HG02884 (cell line): ENCODE results near the gene KCNC1.
A peak's percentile ranks its signal among the peaks of the same experiment; 100 is the strongest.

Experiments used
- ATAC-seq: cut with Tn5 transposase; IDR thresholded peaks from one replicate; pipeline ENCODE4 v1.9.1; 2021; ENCODE audit warnings: mild to moderate bottlenecking, moderate library complexity; ENCODE audit not compliant: unreplicated experiment

KCNC1 gene

DNA sequence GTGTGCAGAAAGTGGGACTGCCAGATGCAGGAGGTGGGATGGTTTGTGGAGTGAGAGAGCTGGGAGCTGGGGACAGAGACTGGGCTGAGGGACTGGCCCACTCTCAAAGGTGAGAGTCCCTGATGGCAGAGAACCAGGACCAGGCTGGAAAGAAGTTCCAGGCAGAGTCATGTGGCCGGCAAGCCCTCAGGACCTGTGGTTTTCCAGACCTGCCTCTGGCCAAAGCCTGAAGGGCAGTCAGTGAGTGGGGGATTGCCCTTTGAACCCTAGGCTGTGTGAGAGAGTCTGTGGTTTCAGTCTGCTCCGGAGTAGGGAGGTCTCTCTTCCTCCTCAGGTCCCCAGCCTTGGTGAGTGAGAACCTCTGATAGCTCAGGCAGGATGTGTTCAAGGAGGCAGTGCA is 17.0 kb downstream of the KCNC1 start:
- no peak for ATAC-seq

GRCh38 chr11:17752144-17752543 is 17.6 kb downstream of the KCNC1 start:
- no peak for ATAC-seq

GRCh38 chr11:17753153-17753552 is 18.6 kb downstream of the KCNC1 start:
- ATAC-seq, result no peak

GRCh38 chr11:17753641-17754040 is 19.1 kb downstream of the KCNC1 start:
- no peak for ATAC-seq

GRCh38 chr11:17755891-17756290 is 21.3 kb downstream of the KCNC1 start:
- no peak for ATAC-seq

DNA sequence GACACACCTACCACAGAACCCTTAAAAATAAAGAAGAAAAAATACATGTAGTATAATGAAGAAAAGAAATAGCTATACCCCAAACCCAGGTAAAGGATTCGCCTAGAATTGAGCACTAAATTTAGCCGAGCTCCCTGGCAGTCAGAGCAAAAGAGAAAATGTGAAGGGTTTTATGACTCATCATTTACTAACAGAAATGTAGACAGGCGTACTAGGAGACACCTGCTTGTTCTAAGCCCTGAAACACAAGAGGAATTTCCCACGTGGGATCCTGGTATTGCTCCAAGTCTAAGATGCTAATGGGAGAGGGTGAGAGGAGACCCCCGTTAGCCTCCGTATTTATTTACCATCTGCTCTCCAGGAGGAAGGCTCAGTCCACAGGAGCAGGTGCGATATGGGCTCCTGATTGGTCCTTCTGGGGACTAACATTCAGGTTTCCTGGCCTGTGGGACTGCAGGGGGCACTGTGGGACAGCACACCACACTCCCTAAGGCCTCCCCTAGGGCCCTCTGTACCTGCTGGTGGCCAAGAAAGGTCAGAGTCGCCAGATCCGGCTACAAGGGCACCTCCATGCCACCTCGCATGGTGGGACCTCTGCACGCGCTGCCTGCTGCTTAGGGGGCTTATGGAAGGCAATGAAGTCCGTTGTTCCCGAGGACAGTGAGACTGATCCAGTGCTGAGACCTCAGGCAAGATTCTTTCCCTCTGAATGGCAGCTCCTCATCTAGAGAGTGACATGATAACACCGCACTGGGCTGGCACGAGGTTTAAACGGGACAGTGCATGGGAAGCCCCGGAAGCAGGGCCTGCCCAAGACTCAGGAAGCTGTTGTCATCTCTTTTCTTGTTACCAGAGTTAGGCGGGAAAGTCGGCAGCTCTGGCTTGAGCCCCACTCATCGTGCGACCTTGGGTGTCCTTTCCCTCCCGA is 25.8 kb downstream of the KCNC1 start:
- ATAC-seq, result peak; percentile 77

DNA sequence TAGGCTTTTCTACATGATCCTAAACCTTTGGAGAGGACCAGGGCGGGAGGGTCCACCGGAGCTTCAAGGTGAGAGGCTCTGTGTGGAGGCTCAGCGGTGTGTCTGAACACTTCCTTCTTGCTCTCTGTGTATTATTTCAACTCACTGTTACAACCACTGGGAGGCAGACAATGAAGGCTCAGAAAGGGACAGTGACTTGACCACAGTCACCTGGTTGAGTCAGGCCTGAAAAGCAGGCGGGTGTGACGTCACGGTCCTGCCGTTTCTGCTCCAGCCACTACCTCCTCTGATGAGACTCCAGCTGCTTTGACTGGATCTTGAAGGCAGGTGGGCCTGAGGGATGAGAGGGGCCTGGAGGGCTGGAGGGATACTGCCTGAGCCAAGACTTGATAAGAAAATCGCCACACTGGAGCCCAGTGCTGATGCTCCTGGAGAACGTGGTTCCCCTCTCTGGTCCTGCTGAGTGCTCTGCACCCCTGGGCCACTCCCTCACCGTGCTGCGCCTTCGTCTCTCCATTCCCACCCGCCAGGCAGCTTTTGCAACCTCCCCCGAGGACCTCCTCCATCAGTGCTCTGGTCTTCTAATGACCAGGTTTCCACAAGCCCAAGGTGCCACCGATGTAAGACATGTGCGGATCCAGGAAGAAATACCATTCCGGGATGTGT is 27.9 kb downstream of the KCNC1 start:
- ATAC-seq, result no peak

DNA sequence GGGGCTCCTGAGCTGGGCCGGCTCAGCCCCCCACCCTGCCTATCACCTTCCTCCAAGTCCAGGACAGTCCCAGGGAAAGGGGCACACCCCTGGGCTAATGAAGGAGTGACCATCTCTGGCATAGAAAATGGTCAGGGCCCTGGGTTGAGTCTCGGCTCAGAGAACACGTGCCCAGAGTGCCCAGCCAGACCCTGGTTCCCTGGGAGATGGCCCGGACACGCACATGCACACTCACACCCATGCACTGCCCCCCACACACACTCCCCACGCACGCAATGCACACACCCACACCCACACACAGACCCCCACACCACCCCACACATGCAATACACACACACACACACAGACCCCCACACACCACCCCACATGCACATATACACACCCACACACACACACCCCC is 28.7 kb downstream of the KCNC1 start:
- no peak for ATAC-seq

DNA sequence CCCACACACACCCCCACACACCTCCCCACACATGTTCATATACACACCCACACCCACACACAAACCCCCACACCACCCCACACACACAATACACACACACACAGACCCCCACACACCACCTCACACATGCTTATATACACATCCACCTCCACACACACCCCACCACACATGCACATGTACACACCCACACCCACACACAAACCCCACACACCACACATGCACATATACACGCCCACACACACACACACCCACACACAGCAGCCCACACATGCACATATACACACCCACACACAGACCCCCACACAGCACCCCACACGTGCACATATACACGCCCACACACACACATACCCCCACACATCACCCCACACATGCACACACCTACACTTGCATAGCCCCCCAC is 29.1 kb downstream of the KCNC1 start:
- no peak for ATAC-seq

DNA sequence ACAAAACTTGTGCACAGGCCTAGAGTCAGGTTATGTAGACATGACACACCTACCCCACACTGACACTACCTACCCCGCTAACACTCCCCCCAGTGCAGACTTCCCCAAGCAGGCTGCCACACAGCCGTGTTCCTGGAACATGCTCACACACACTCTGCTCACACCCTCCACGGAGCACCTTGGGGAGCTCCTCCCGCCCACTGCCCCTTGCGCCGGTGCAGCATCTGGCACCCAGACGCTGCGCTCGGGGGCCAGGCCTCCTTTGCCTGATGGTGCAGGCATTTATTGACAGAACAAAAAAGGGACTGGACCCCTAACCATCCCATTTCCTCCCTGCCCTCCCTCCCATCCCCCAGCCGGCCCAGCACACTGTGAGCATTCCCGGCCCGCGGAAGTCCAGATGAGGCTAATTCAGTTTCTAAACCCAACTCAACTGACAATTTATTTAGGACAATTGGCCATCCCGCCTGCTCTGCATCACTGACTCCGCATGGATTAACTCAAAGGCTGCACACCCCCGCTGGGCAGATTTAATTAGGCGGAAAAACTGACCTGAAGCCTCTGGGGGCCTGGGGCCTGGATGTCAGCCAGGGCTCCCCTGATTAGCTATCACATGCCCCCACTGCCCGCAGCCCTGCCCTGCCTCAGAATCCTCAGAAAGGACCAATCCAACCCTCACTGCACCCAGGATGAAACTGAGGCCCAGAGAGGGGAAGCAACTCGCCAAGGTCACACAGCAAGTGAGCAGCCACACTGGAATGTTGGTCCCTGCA is 30.1 kb downstream of the KCNC1 start:
- no peak for ATAC-seq

- ATAC-seq, result no peak
Measured at GRCh38 chr11:17765356-17766072, 30.9 kb downstream of the KCNC1 start.

DNA sequence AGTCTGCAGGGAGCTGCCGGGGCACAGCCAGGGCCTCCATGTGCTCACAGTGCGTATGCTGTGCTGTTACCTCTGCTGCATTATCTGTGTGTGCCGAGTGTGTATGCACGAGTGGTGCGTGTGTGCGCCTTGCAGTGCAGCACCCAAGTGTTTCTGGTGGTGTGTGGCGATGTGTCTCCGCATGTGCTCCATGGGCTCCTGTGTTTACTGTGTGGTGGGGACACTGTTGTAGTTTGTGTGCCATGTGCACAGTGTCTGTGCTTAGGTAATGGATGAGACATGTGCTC is 31.4 kb downstream of the KCNC1 start:
- no peak for ATAC-seq

DNA sequence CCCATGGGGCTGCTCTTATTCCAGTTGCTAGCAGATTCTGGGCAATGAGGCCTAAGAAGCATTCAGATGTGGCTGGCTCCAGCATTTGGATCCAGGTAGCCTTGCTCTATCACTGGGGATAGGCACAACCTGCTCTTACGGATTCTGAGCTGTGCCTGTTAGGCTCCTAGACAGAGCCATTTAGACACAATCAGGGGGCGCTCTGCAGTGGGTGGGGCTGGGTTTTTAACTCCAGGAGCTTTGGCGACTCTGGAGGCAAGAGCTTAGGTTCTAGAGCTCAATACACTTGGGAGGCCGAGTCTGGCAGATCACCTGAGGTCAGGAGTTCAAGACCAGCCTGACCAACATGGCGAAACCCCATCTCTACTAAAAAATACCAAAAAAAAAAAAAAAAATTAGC is 32.0 kb downstream of the KCNC1 start:
- ATAC-seq, result no peak

GRCh38 chr11:17767301-17767885 is 32.8 kb downstream of the KCNC1 start:
- no peak for ATAC-seq

DNA sequence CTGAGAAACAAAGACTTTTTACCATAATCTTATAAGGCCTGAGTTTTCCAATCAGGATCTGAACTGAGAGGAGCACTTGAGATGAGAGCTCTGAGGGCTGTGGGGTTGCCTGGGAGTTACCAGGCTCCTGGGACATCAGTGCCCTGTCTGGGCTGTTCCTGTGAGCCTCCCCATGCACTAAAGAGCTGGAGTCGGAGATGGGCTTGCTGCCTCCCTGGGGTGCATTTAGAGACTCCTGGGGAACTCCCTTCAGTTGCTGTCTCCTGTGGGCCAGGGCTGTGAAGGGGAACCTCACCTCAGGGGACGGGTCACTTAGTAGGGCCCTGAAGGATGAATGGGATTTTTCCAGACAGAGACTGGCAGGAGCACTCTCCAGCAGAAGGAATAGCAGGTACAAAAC is 33.3 kb downstream of the KCNC1 start:
- ATAC-seq, result no peak

DNA sequence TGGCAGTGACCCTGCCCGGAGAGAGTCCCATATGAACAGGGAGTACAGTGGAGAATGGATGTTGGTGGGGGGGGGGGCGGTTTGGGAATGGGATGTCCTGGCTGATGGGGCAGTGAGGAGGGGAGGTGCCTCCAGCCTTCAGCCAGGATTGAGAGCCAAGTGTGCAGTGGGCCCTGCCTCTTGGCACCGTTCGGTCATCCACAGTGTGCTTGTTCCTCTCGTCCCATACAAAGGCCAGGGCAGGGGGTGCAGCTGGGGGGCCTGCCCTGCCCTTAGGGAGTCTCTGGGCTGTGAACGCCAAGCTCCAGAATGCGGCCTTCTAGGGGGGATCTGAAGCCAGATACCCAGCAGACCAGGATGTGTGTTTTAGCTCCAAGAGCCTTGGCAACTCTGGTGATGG is 34.0 kb downstream of the KCNC1 start:
- ATAC-seq, result no peak

GRCh38 chr11:17769218-17769617 is 34.6 kb downstream of the KCNC1 start:
- ATAC-seq, result no peak

DNA sequence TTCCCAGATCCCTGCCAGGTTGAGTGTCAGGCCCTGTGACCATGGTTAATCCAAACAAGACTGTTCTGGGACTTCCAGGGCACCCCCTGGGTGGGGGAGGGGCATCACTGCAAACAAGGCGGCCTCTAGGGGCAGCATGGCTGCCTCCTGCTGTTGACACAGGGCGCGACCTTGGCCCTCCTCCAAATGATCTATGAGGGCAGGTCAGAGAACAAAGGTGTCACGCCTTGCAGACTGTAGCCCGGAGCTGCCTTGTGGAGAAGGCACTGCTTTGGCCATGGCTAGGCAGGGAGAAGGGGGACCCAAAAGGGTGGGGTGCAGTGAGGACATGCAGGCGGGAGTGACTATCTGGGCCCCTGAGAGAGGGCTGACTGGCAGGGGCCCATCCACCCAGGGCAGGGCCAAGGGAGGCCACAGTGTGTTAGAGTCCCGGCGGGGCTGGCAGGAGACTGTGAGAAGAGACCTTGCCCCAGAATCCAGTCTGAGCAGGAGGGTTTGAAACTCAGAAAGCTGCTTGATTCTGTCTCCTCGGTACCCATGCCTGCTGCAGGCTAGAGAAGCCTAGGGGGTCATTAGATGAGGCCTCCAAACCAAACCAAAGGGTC is 35.6 kb downstream of the KCNC1 start:
- no peak for ATAC-seq

GRCh38 chr11:17770917-17771316 is 36.3 kb downstream of the KCNC1 start:
- no peak for ATAC-seq

GRCh38 chr11:17771415-17771814 is 36.8 kb downstream of the KCNC1 start:
- ATAC-seq, result no peak
